ENCODE data around the gene TADA1. TPM values are rescaled to one million over a fixed set of nuclear protein-coding genes. Genes with fewer than 3 reads are reported as not detected.

Gene TADA1
- total RNA-seq, 1 experiment from 2014 or later: 16.6 TPM

- no peak overlapping the region for H3K4me3 Mint-ChIP-seq
Measured at GRCh38 chr1:166895766-166896165, 19.7 kb upstream of the TADA1 start.

GRCh38 chr1:166889776-166890175, 13.7 kb upstream of the TADA1 start:
- TF ChIP-seq USF2 (CRISPR knock-in tag; IDR thresholded peaks at IDR 0.05) (no peak), ZNF219 (CRISPR knock-in tag; IDR thresholded peaks at IDR 0.05; ENCODE audit: borderline replicate concordance) (no peak), NR1H2 (CRISPR knock-in tag; IDR thresholded peaks at IDR 0.05) (no peak), CREB1 (CRISPR knock-in tag; IDR thresholded peaks at IDR 0.05) (no peak), NR3C1 (CRISPR knock-in tag; conservative IDR thresholded peaks at IDR 0.05; ENCODE audit: low read depth) (no peak), ZNF416 (CRISPR knock-in tag; IDR thresholded peaks at IDR 0.05) (no peak), RELA (CRISPR knock-in tag; IDR thresholded peaks at IDR 0.05; ENCODE audit: borderline replicate concordance) (no peak), ZNF396 (CRISPR knock-in tag; IDR thresholded peaks at IDR 0.05; ENCODE audit: borderline replicate concordance) (no peak), ETV6 (CRISPR knock-in tag; IDR thresholded peaks at IDR 0.05) (no peak), CDX4 (CRISPR knock-in tag; IDR thresholded peaks at IDR 0.05; ENCODE audit: borderline replicate concordance) (no peak), ZNF425 (CRISPR knock-in tag; conservative IDR thresholded peaks at IDR 0.05) (no peak), FOXJ3 (CRISPR knock-in tag; IDR thresholded peaks at IDR 0.05; ENCODE audit: borderline replicate concordance) (no peak), JAZF1 (CRISPR knock-in tag; IDR thresholded peaks at IDR 0.05) (no peak), SMAD3 (CRISPR knock-in tag; IDR thresholded peaks at IDR 0.05; ENCODE audit: borderline replicate concordance) (no peak), ZNF232 (CRISPR knock-in tag; IDR thresholded peaks at IDR 0.05) (no peak), HMGXB4 (CRISPR knock-in tag; IDR thresholded peaks at IDR 0.05) (no peak), ELF4 (CRISPR knock-in tag; IDR thresholded peaks at IDR 0.05; ENCODE audit: low read depth) (no peak), SMAD4 (CRISPR knock-in tag; IDR thresholded peaks at IDR 0.05) (no peak)
- TF ChIP-seq, protein P1, sequence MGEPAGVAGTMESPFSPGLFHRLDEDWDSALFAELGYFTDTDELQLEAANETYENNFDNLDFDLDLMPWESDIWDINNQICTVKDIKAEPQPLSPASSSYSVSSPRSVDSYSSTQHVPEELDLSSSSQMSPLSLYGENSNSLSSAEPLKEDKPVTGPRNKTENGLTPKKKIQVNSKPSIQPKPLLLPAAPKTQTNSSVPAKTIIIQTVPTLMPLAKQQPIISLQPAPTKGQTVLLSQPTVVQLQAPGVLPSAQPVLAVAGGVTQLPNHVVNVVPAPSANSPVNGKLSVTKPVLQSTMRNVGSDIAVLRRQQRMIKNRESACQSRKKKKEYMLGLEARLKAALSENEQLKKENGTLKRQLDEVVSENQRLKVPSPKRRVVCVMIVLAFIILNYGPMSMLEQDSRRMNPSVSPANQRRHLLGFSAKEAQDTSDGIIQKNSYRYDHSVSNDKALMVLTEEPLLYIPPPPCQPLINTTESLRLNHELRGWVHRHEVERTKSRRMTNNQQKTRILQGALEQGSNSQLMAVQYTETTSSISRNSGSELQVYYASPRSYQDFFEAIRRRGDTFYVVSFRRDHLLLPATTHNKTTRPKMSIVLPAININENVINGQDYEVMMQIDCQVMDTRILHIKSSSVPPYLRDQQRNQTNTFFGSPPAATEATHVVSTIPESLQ (CRISPR knock-in tag; IDR thresholded peaks at IDR 0.05): no peak
- TF ChIP-seq, protein P2, sequence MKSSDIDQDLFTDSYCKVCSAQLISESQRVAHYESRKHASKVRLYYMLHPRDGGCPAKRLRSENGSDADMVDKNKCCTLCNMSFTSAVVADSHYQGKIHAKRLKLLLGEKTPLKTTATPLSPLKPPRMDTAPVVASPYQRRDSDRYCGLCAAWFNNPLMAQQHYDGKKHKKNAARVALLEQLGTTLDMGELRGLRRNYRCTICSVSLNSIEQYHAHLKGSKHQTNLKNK (CRISPR knock-in tag; IDR thresholded peaks at IDR 0.05): no peak
- Mint-ChIP-seq H3K4me1 (no peaks in the 10 kb centered on the region), H3K36me3 (no peaks in the 10 kb centered on the region), H3K4me3 (no peak overlapping the region), H3K27me3 (ENCODE audit: low read depth) (peaks cover 11% of the 10 kb centered on the region), H3K27ac (no peak overlapping the region), H3K9me3 (no peaks in the 10 kb centered on the region)
- ATAC-seq (no peak), DNase-seq (ENCODE audit: low spot score) (no peak)
- ChIA-PET CTCF (no interaction called here), POLR2A (no interaction called here)

More at GRCh38 chr1:166895766-166896165, 19.7 kb upstream of the TADA1 start:
- Mint-ChIP-seq H3K27me3 (ENCODE audit: low read depth) (no peaks in the 10 kb centered on the region; the same call in 1 of the 2 replicates), H3K9me3 (peaks cover 25% of the 10 kb centered on the region), H3K27ac (no peak overlapping the region), H3K36me3 (peaks cover 24% of the 10 kb centered on the region), H3K4me1 (no peaks in the 10 kb centered on the region)
- ChIA-PET POLR2A (no interaction called here), CTCF (interaction anchor here (0.6 kb wide), 1 partner anchor 26 kb away, joined by 3 read pairs; no protein-coding TSS in a partner anchor)
- ATAC-seq (no peak), DNase-seq (ENCODE audit: low spot score) (no peak)
- TF ChIP-seq ZNF423 (CRISPR knock-in tag; IDR thresholded peaks at IDR 0.05): no peak
